Calu3 (cell line): ENCODE measurements around the gene ASPHD1. TPM values are rescaled to one million over a fixed set of nuclear protein-coding genes. Genes with fewer than 3 reads are reported as not detected.

ENCODE experiments used
- BruUV-seq: library from RNA; stranded (reverse); fragments of 400-500 nt; replicated peaks from 2 replicates; lab custom pipeline; 2021; lab: Mats Ljungman, UMichigan
- CTCF ChIA-PET: fragments of 300-600 bp; sonication (Branson Sonifier 250); formaldehyde crosslinking; loops from one replicate; lab custom pipeline; 2022; ENCODE audit warnings: antibody characterized with exemption; lab: Charles Lee
- DNase-seq: peaks from one replicate; pipeline ENCODE4 v3.0.0; 2022
- H3K27ac Mint-ChIP-seq: one replicate; pipeline ENCODE4 v1.8.0; 2022; ENCODE audit warnings: mixed read lengths; ENCODE audit not compliant: unreplicated experiment
- H3K27me3 Mint-ChIP-seq: one replicate; pipeline ENCODE4 v1.8.0; 2022; ENCODE audit warnings: mixed read lengths; ENCODE audit not compliant: unreplicated experiment
- H3K36me3 Mint-ChIP-seq: one replicate; pipeline ENCODE4 v1.8.0; 2022; ENCODE audit warnings: mild to moderate bottlenecking, moderate library complexity, mixed read lengths; ENCODE audit not compliant: insufficient read depth, unreplicated experiment
- H3K4me1 Mint-ChIP-seq: one replicate; pipeline ENCODE4 v1.8.0; 2022; ENCODE audit warnings: mild to moderate bottlenecking, low read depth, mixed read lengths; ENCODE audit not compliant: unreplicated experiment
- H3K4me3 Mint-ChIP-seq: one replicate; pipeline ENCODE4 v1.8.0; 2022; ENCODE audit warnings: mild to moderate bottlenecking, low read depth, moderate library complexity, mixed read lengths; ENCODE audit not compliant: unreplicated experiment
- H3K9me3 Mint-ChIP-seq: one replicate; pipeline ENCODE4 v1.8.0; 2022; ENCODE audit warnings: low read depth, mixed read lengths; ENCODE audit not compliant: unreplicated experiment
- CTCF ChIP-seq: fragments of 200-600 bp; IDR thresholded peaks from one replicate; pipeline ENCODE4 v1.8.0; 2022; ENCODE audit warnings: antibody characterized with exemption; ENCODE audit not compliant: unreplicated experiment
- intact Hi-C: fragments of 100-400 bp; cut with micrococcal nuclease; formaldehyde crosslinking; loops from one replicate; pipeline ENCODE4 v1.10.0; 2022; ENCODE audit not compliant: unreplicated experiment
- total RNA-seq: library from RNA; stranded (reverse); gene quantifications from 2 replicates; pipeline ENCODE4 v1.2.3, GENCODE V29; 2022

Gene ASPHD1
- total RNA-seq, 1 experiment from 2014 or later, result 54.1 TPM

- Mint-ChIP-seq H3K27me3 (no peaks in the 10 kb centered on the region), H3K4me3 (no peak overlapping the region), H3K4me1 (peaks cover 15% of the 10 kb centered on the region), H3K27ac (no peak overlapping the region), H3K9me3 (no peaks in the 10 kb centered on the region), H3K36me3 (peaks cover 81% of the 10 kb centered on the region)
- BruUV-seq, result no TSS peak
- DNase-seq, result no peak
- TF ChIP-seq CTCF, result no peak
- intact Hi-C loops, result loop anchor here (10.0 kb wide), 1 partner anchor 80 kb away; the partner anchor contains the start of gene MVP
- CTCF ChIA-PET, result no interaction called here
These were observed 4.7 kb downstream of the ASPHD1 start for GRCh38 chr16:29904947-29905346.

- no peak for TF ChIP-seq CTCF
- Mint-ChIP-seq H3K36me3 (peaks cover 82% of the 10 kb centered on the region), H3K9me3 (no peaks in the 10 kb centered on the region), H3K4me1 (peaks cover 15% of the 10 kb centered on the region), H3K27ac (no peak overlapping the region), H3K27me3 (no peaks in the 10 kb centered on the region), H3K4me3 (no peak overlapping the region)
- CTCF ChIA-PET, result no interaction called here
- intact Hi-C loops, result loop anchor here (10.0 kb wide), 1 partner anchor 81 kb away; the partner anchor contains the start of gene MVP
- DNase-seq, result no peak
- BruUV-seq, result no TSS peak
These were observed 5.4 kb downstream of the ASPHD1 start for GRCh38 chr16:29905668-29906067.

- no peaks in the 10 kb centered on the region for H3K27me3 Mint-ChIP-seq
- H3K27ac Mint-ChIP-seq, result no peak overlapping the region
- BruUV-seq, result no TSS peak
- DNase-seq, result no peak
- no peak overlapping the region for H3K4me3 Mint-ChIP-seq
- intact Hi-C loops, result loop anchor here (10.0 kb wide), 1 partner anchor 82 kb away; the partner anchor contains the start of gene MVP
- CTCF ChIA-PET, result no interaction called here
- peaks cover 15% of the 10 kb centered on the region for H3K4me1 Mint-ChIP-seq
- no peaks in the 10 kb centered on the region for H3K9me3 Mint-ChIP-seq
- TF ChIP-seq CTCF, result no peak
- peaks cover 82% of the 10 kb centered on the region for H3K36me3 Mint-ChIP-seq
These were observed 6.4 kb downstream of the ASPHD1 start for GRCh38 chr16:29906520-29907244.

GRCh38 chr16:29907973-29908372 lies 7.7 kb downstream of the ASPHD1 start:
- H3K27me3 Mint-ChIP-seq, result no peaks in the 10 kb centered on the region
- H3K27ac Mint-ChIP-seq, result peak overlapping the region; percentile 37
- no TSS peak for BruUV-seq

More at GRCh38 chr16:29907973-29908372, 7.7 kb downstream of the ASPHD1 start:
- DNase-seq, result no peak
- Mint-ChIP-seq H3K4me1 (peaks cover 18% of the 10 kb centered on the region), H3K36me3 (peaks cover 85% of the 10 kb centered on the region), H3K9me3 (no peaks in the 10 kb centered on the region), H3K4me3 (no peak overlapping the region)
- no peak for TF ChIP-seq CTCF
- CTCF ChIA-PET, result interaction anchor here (0.7 kb wide), 1 partner anchor 13 kb away, joined by 3 read pairs; no protein-coding TSS in a partner anchor
- intact Hi-C loops, result loop anchor here (10.0 kb wide), 1 partner anchor 83 kb away; the partner anchor contains the start of gene MVP
